Activated T-helper 1 cell treated with anti-CD3 and anti-CD28 coated beads, Interleukin-12 subunit alpha, Interleukin-12 subunit beta, Interleukin-2, Interleukin-4 antibody, amounts not matched to agents 30 ng/mL and 10 ng/mL and 1 ng/mL, durations not matched to agents 14 hours and 24 hours and 36 hours (primary cell): ENCODE measurements around the gene ASIC2. TPM values are rescaled to one million over a fixed set of nuclear protein-coding genes. Genes with fewer than 3 reads are reported as not detected.

Experiments used
- DNase-seq: peaks from one replicate; pipeline ENCODE4 v3.0.0; 2021; ENCODE audit warnings: low spot score
- H3K27ac Mint-ChIP-seq: one replicate; pipeline ENCODE4 v1.8.0; 2021; ENCODE audit warnings: mild to moderate bottlenecking, mixed read lengths
- H3K27me3 Mint-ChIP-seq: one replicate; pipeline ENCODE4 v1.8.0; 2022; ENCODE audit warnings: mild to moderate bottlenecking, moderate library complexity, mixed read lengths; ENCODE audit not compliant: insufficient read depth
- H3K36me3 Mint-ChIP-seq: one replicate; pipeline ENCODE4 v1.8.0; 2021; ENCODE audit warnings: low read depth, mixed read lengths
- H3K4me1 Mint-ChIP-seq: one replicate; pipeline ENCODE4 v1.8.0; 2021; ENCODE audit warnings: low read depth, mixed read lengths
- H3K4me3 Mint-ChIP-seq: one replicate; pipeline ENCODE4 v1.8.0; 2021; ENCODE audit warnings: mild to moderate bottlenecking, moderate library complexity, mixed read lengths
- H3K9me3 Mint-ChIP-seq: one replicate; pipeline ENCODE4 v1.8.0; 2021; ENCODE audit warnings: mixed read lengths
- intact Hi-C: fragments of 100-400 bp; cut with micrococcal nuclease; formaldehyde crosslinking; loops from one replicate; pipeline ENCODE4 v1.15.1; 2024
- total RNA-seq: library from RNA; stranded (reverse); gene quantifications from 2 replicates; pipeline ENCODE4 v1.2.3, GENCODE V29; 2022

Gene ASIC2
- total RNA-seq, 1 donor from 2014 or later = not detected

DNA sequence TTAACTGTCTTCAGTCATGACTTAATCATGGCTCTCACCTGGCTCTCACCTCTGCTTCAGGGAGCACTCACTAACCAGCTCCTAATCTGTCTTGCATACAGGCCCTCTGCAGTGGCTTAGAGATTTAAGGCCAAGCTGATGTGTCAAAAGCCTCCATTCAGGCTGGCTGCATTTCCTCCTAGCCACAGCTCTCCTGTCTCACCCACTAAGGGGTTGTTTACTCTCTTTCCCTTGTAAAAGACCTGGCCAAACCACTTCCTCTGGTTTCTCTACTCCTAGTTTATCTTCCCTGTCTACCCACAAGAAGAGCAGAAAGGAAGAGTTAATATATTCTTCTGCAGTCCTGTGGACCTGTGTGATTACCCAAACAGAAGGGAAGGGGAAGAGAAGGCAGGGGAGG lies 9.3 kb upstream of the ASIC2 start:
- intact Hi-C loops = no loop called here
- DNase-seq = no peak
- H3K27ac Mint-ChIP-seq = no peak overlapping the region
- no peak overlapping the region for H3K4me3 Mint-ChIP-seq
- no peaks in the 10 kb centered on the region for H3K9me3 Mint-ChIP-seq
- peaks cover 10% of the 10 kb centered on the region for H3K4me1 Mint-ChIP-seq
- peaks cover 15% of the 10 kb centered on the region for H3K27me3 Mint-ChIP-seq
- H3K36me3 Mint-ChIP-seq = no peaks in the 10 kb centered on the region

DNA sequence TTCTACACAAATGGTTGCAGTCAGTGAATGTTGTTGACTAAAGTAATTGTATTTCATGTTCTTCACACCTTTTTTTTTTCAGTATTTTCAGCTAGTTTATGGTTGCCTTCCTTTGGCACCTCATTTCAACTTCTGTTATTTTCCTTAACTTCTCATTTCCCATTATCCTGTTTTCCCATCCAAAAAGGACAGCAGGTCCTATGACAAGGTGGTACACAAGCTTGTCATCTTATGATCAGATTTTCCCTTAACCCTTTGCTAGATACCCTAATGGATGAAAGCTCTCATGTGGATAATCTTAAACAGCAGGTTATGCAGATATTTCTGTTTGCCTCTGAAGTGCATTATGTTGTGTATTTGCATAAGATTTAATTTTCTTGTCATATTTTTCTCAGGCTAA lies 7.1 kb upstream of the ASIC2 start:
- H3K4me3 Mint-ChIP-seq = no peak overlapping the region
- no peak overlapping the region for H3K27ac Mint-ChIP-seq
- peaks cover 10% of the 10 kb centered on the region for H3K4me1 Mint-ChIP-seq
- H3K36me3 Mint-ChIP-seq = no peaks in the 10 kb centered on the region
- H3K9me3 Mint-ChIP-seq = no peaks in the 10 kb centered on the region
- DNase-seq = no peak
- H3K27me3 Mint-ChIP-seq = peaks cover 23% of the 10 kb centered on the region
- intact Hi-C loops = no loop called here

DNA sequence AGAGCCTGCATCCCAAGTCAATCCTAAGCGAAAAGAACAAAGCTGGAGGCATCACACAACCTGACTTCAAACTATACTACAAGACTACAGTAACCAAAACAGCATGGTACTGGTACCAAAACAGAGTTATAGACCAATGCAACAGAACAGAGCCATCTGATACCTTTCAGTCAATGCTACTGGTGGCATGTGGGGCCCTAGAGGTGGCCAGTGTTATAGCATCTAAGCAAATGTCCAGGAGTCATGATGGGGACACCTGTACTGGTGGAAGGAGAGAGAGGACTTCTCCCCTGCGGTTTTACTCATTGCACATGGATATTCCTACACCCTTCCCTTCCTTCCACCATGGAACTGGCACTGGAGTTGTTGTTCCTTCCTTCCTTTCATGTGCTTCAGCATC lies 6.0 kb upstream of the ASIC2 start:
- Mint-ChIP-seq H3K27ac (no peak overlapping the region), H3K4me3 (no peak overlapping the region), H3K9me3 (no peaks in the 10 kb centered on the region), H3K36me3 (no peaks in the 10 kb centered on the region), H3K4me1 (peaks cover 10% of the 10 kb centered on the region), H3K27me3 (peaks cover 28% of the 10 kb centered on the region)
- intact Hi-C loops = no loop called here
- no peak for DNase-seq

DNA sequence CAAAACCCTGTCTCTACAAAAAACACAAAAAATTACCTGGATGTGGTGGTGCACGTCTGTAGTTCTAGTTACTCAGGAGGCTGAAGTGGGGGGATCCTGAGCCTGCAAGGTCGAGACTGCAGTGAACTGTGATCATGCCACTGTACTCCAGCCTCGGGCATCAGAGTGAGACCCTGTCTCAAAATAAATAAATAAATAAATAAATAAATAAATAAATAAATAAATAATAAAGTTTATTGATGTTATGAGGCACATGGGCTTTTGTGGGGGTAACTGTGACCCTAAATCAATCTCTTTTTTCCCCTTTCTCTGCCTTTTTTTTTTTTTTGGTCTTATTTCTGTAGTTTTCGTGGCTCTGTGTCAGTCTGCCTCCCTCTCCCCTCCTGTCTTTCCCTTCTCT lies 4.5 kb upstream of the ASIC2 start:
- no peaks in the 10 kb centered on the region for H3K9me3 Mint-ChIP-seq
- no peak for DNase-seq
- H3K4me1 Mint-ChIP-seq = peaks cover 6% of the 10 kb centered on the region
- intact Hi-C loops = no loop called here
- no peaks in the 10 kb centered on the region for H3K36me3 Mint-ChIP-seq
- no peak overlapping the region for H3K4me3 Mint-ChIP-seq
- no peak overlapping the region for H3K27ac Mint-ChIP-seq
- peaks cover 31% of the 10 kb centered on the region for H3K27me3 Mint-ChIP-seq

GRCh38 chr17:33294994-33295393 lies 1.9 kb upstream of the ASIC2 start:
- Mint-ChIP-seq H3K9me3 (no peaks in the 10 kb centered on the region), H3K36me3 (peaks cover 2% of the 10 kb centered on the region)

GRCh38 chr17:33292201-33292980 lies 704 bp downstream of the ASIC2 start:
- Mint-ChIP-seq H3K27ac (no peak overlapping the region), H3K4me3 (no peak overlapping the region), H3K27me3 (peaks cover 54% of the 10 kb centered on the region), H3K36me3 (peaks cover 2% of the 10 kb centered on the region), H3K9me3 (no peaks in the 10 kb centered on the region), H3K4me1 (no peaks in the 10 kb centered on the region)
- DNase-seq = no peak
- intact Hi-C loops = no loop called here

More at GRCh38 chr17:33294994-33295393, 1.9 kb upstream of the ASIC2 start:
- intact Hi-C loops = no loop called here
- DNase-seq = no peak
- Mint-ChIP-seq H3K4me1 (no peaks in the 10 kb centered on the region), H3K27ac (no peak overlapping the region), H3K27me3 (peaks cover 42% of the 10 kb centered on the region), H3K4me3 (no peak overlapping the region)

GRCh38 chr17:33291248-33292200 lies 1.6 kb downstream of the ASIC2 start:
- intact Hi-C loops = no loop called here
- peaks cover 51% of the 10 kb centered on the region for H3K27me3 Mint-ChIP-seq
- H3K4me3 Mint-ChIP-seq = peak overlapping the region; percentile 30
- H3K27ac Mint-ChIP-seq = no peak overlapping the region
- H3K36me3 Mint-ChIP-seq = peaks cover 2% of the 10 kb centered on the region
- DNase-seq = no peak
- no peaks in the 10 kb centered on the region for H3K4me1 Mint-ChIP-seq
- no peaks in the 10 kb centered on the region for H3K9me3 Mint-ChIP-seq

- Mint-ChIP-seq H3K27ac (no peak overlapping the region), H3K4me3 (no peak overlapping the region), H3K36me3 (peaks cover 2% of the 10 kb centered on the region), H3K27me3 (peaks cover 46% of the 10 kb centered on the region), H3K4me1 (no peaks in the 10 kb centered on the region), H3K9me3 (no peaks in the 10 kb centered on the region)
- DNase-seq = no peak
- intact Hi-C loops = no loop called here
Measured at GRCh38 chr17:33290253-33290652, 2.8 kb downstream of the ASIC2 start.

- Mint-ChIP-seq H3K9me3 (no peaks in the 10 kb centered on the region), H3K36me3 (peaks cover 2% of the 10 kb centered on the region), H3K27ac (no peak overlapping the region), H3K4me1 (no peaks in the 10 kb centered on the region), H3K4me3 (no peak overlapping the region), H3K27me3 (peaks cover 36% of the 10 kb centered on the region)
- intact Hi-C loops = no loop called here
- DNase-seq = no peak
Measured at GRCh38 chr17:33288954-33289353, 4.1 kb downstream of the ASIC2 start.

DNA sequence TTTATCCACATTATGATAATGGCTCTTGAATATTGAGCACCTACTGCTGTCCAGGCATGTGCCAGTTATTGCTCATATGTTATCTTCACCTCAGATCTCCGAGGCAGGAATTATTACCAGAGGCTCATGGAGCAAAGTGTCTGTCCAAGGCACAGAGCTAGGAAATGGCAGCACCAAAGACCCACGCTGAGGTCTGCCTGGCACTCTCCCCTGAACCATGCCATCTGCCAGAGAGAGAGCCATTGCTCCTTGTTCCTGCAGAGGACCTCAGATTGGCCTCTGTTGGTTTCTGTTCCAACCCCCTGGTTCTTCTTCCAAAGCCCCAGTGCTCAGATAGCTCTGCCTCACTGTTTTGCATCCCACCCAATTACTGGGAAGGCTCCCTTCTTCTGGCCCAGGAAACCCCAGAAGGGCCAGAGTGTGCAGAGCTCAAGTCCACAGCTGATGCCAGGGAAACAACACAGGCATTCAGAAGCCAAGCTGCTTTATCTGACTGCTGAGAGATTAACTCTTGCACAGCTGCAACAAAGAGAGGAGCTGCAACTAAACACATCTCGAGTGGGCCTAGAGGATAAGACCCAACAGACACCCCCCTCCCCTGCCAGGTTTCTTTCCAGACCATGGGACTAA lies 5.9 kb downstream of the ASIC2 start:
- Mint-ChIP-seq H3K27me3 (peaks cover 29% of the 10 kb centered on the region), H3K9me3 (no peaks in the 10 kb centered on the region), H3K4me1 (no peaks in the 10 kb centered on the region), H3K4me3 (no peak overlapping the region), H3K36me3 (peaks cover 2% of the 10 kb centered on the region), H3K27ac (no peak overlapping the region)
- intact Hi-C loops = no loop called here
- no peak for DNase-seq

DNA sequence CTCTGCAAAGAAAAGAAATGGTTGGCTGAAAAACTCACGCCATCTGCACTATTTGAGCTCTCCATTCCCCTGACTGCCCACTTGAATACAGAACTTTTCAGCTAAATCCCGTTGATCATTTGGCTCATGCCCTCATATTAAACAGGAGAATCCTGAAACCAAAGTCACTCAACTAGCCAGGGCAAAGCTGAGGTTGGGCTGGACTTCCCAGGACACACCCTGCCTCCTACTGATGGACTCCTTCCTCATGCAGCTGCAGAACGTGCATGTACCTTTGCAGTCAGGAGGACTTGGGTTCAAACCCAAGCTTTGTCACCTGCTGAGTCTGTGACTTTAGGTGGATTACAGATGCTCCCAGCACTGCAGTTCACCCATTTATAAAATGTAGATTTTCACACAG lies 7.7 kb downstream of the ASIC2 start:
- intact Hi-C loops = no loop called here
- H3K9me3 Mint-ChIP-seq = no peaks in the 10 kb centered on the region
- DNase-seq = no peak
- peaks cover 18% of the 10 kb centered on the region for H3K27me3 Mint-ChIP-seq
- no peaks in the 10 kb centered on the region for H3K36me3 Mint-ChIP-seq
- H3K4me3 Mint-ChIP-seq = no peak overlapping the region
- no peak overlapping the region for H3K27ac Mint-ChIP-seq
- H3K4me1 Mint-ChIP-seq = no peaks in the 10 kb centered on the region

DNA sequence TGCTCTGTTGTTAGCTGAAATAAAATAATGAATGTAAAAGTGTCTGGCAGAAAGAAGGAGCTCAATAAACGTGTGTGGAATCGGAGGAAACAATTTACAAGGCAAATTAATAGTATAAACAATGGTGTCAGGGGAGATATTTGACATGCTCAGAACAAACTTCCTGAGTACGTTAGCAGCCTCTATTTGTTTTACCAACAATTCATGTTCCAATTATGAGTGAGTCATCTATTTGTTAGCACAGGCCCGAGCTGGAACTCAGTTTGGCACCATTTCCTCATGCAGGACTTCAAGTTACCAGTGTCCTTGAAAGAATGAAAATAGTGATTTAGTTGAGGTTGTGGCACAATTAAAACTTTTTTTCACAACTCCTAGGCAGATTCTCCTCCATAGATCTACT lies 9.1 kb downstream of the ASIC2 start:
- Mint-ChIP-seq H3K9me3 (no peaks in the 10 kb centered on the region), H3K4me1 (no peaks in the 10 kb centered on the region), H3K27ac (no peak overlapping the region), H3K4me3 (no peak overlapping the region), H3K36me3 (no peaks in the 10 kb centered on the region), H3K27me3 (peaks cover 14% of the 10 kb centered on the region)
- no peak for DNase-seq
- intact Hi-C loops = no loop called here
